ENCODE measurements around the gene RELN.

DNA sequence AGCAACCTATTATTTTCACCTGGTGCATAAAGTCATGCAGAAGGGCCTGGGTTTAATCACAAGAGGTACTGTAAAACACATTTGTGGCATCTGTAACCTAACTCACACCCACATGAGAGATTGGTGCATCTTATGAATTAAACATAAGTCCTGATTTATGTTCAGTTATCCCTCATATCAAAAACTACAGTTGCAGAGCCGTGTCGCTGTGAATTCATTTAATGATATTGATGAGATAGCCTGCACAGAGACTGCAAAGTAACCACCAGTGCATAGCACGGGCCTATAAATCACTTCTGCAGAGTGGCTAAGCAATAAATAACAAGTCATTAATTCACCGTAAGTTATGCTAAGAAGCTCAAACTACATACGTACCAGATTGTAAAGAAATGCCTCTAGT is 178.2 kb downstream of the RELN start:
- TF ChIP-seq POLR2AphosphoS5 (IDR thresholded peaks at IDR 0.05) (no peak), POLR2A (IDR thresholded peaks at IDR 0.05; ENCODE audit: low read depth) (no peak)
- TF ChIP-seq, protein P1, sequence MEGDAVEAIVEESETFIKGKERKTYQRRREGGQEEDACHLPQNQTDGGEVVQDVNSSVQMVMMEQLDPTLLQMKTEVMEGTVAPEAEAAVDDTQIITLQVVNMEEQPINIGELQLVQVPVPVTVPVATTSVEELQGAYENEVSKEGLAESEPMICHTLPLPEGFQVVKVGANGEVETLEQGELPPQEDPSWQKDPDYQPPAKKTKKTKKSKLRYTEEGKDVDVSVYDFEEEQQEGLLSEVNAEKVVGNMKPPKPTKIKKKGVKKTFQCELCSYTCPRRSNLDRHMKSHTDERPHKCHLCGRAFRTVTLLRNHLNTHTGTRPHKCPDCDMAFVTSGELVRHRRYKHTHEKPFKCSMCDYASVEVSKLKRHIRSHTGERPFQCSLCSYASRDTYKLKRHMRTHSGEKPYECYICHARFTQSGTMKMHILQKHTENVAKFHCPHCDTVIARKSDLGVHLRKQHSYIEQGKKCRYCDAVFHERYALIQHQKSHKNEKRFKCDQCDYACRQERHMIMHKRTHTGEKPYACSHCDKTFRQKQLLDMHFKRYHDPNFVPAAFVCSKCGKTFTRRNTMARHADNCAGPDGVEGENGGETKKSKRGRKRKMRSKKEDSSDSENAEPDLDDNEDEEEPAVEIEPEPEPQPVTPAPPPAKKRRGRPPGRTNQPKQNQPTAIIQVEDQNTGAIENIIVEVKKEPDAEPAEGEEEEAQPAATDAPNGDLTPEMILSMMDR (IDR thresholded peaks at IDR 0.05), result no peak
